ENCODE data around the gene SNX32. TPM values are rescaled to one million over a fixed set of nuclear protein-coding genes. Genes with fewer than 3 reads are reported as not detected.
A peak's percentile ranks its signal among the peaks of the same experiment; 100 is the strongest.

SNX32 gene
- total and polyA plus RNA-seq, 2 of the 13 experiments (the other 11 are each of a cell fraction or from before 2014, with no cell fraction given) = 0.09 to 0.34 TPM

DNA sequence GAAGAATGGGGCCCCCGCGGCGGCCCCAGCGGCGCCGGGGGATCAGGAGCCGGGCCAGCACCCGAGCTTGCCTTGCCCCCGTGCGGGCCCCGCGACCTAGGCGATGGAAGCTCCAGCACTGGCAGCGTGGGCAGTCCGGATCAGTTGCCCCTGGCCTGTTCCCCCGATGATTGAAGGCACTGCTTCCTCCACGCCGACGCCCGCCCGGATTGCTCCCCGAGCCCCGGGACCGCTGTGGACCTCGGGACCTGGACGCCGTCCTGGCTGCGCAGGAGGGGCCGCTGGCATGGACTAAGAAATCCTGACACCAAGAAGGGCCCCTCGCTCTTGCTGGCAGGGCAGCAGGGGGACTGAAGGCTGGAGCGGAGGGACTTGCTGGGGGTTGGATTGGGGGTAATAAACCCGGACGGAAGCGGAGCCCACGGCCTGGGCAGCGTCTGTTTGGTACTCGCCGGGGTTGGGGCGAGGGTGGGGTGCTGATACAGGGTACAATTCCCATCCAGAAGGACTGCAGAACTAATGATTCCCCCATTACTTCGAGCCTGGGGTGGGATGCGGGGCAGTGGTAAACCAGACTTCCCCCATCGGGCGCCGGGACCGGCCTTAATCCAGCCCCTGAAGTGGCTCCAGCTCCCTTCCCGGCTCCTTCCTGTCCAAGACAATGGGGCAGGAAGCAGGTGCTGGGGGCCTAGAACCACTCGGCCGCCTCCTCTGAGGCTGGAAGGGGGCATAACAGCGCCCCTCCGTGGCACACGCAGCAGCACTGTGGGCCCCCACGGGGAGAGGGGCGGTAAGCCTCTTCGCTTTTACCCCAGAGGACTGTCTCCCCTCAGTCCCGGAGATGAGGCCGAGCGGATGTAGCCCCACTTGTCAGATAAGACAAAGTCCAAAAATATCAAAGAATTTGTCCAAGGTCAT, 57.7 kb downstream of the SNX32 start (continued):
- no peak for TF ChIP-seq GABPA (IDR thresholded peaks at IDR 0.05; ENCODE audit: low read depth, low read length)
- TF ChIP-seq GABPA (CRISPR knock-in tag; IDR thresholded peaks at IDR 0.05; ENCODE audit: low read depth) = peak; percentile 74
- peak; percentile 64; the same call in 1 of the 2 replicates for TF ChIP-seq ZNF777 (CRISPR knock-in tag; IDR thresholded peaks at IDR 0.05)
- TF ChIP-seq ZFX (CRISPR knock-in tag; IDR thresholded peaks at IDR 0.05; ENCODE audit: low read depth) = peak; percentile 82
- no peak for TF ChIP-seq FOXC1 (CRISPR knock-in tag; IDR thresholded peaks at IDR 0.05; ENCODE audit: borderline replicate concordance)
- TF ChIP-seq ZSCAN29 (CRISPR knock-in tag; conservative IDR thresholded peaks at IDR 0.05) = no peak
- TF ChIP-seq MTF1 (CRISPR knock-in tag; IDR thresholded peaks at IDR 0.05) = no peak
- peak; percentile 75; the same call in 1 of the 2 replicates for TF ChIP-seq CENPT (CRISPR knock-in tag; IDR thresholded peaks at IDR 0.05; ENCODE audit: low read depth)
- peak; percentile 3; the same call in 1 of the 2 replicates for TF ChIP-seq SOX13 (IDR thresholded peaks at IDR 0.05)
- TF ChIP-seq SOX13 (CRISPR knock-in tag; conservative IDR thresholded peaks at IDR 0.05 in 1 of 2, IDR thresholded peaks at IDR 0.05 in 1 of 2) = 0 out of 4 replicates have a peak, but pooled peaks of 1 of the 2 experiments have one; percentile 18
- no peak for TF ChIP-seq ZNF558 (CRISPR knock-in tag; IDR thresholded peaks at IDR 0.05; ENCODE audit: borderline replicate concordance)
- peak; percentile 36 for TF ChIP-seq SKI (IDR thresholded peaks at IDR 0.05; ENCODE audit: partially characterized antibody)
- peak; percentile 89 for TF ChIP-seq ETV5 (CRISPR knock-in tag; IDR thresholded peaks at IDR 0.05; ENCODE audit: borderline replicate concordance)
- peak; percentile 73 for TF ChIP-seq MED1 (CRISPR knock-in tag; IDR thresholded peaks at IDR 0.05)
- no peak for TF ChIP-seq ZKSCAN1 (IDR thresholded peaks at IDR 0.05; ENCODE audit: low read length)
- no peak for TF ChIP-seq ZSCAN12 (CRISPR knock-in tag; IDR thresholded peaks at IDR 0.05)
- TF ChIP-seq, protein P1, sequence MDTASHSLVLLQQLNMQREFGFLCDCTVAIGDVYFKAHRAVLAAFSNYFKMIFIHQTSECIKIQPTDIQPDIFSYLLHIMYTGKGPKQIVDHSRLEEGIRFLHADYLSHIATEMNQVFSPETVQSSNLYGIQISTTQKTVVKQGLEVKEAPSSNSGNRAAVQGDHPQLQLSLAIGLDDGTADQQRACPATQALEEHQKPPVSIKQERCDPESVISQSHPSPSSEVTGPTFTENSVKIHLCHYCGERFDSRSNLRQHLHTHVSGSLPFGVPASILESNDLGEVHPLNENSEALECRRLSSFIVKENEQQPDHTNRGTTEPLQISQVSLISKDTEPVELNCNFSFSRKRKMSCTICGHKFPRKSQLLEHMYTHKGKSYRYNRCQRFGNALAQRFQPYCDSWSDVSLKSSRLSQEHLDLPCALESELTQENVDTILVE (CRISPR knock-in tag; IDR thresholded peaks at IDR 0.05) = no peak
- peak; percentile 71 for TF ChIP-seq MEF2D (CRISPR knock-in tag; IDR thresholded peaks at IDR 0.05)
- no peak for TF ChIP-seq TBX3 (IDR thresholded peaks at IDR 0.05; ENCODE audit: borderline replicate concordance)
- TF ChIP-seq ZKSCAN8 (CRISPR knock-in tag; IDR thresholded peaks at IDR 0.05; ENCODE audit: borderline replicate concordance) = no peak
- TF ChIP-seq KDM1A (CRISPR knock-in tag; IDR thresholded peaks at IDR 0.05) = no peak
- TF ChIP-seq STAG1 (CRISPR knock-in tag; IDR thresholded peaks at IDR 0.05) = peak; percentile 39
- TF ChIP-seq JUN (CRISPR knock-in tag; IDR thresholded peaks at IDR 0.05) = no peak
- 0 out of 2 replicates have a peak, but pooled peaks have one; percentile 29 for TF ChIP-seq EEA1 (CRISPR knock-in tag; IDR thresholded peaks at IDR 0.05; ENCODE audit: borderline replicate concordance)
- no peak for TF ChIP-seq ZNF614 (CRISPR knock-in tag; IDR thresholded peaks at IDR 0.05; ENCODE audit: borderline replicate concordance)
- no peak for TF ChIP-seq ZMYM3 (CRISPR knock-in tag; IDR thresholded peaks at IDR 0.05)
- TF ChIP-seq ZSCAN25 (CRISPR knock-in tag; IDR thresholded peaks at IDR 0.05) = no peak
- TF ChIP-seq, protein P2, sequence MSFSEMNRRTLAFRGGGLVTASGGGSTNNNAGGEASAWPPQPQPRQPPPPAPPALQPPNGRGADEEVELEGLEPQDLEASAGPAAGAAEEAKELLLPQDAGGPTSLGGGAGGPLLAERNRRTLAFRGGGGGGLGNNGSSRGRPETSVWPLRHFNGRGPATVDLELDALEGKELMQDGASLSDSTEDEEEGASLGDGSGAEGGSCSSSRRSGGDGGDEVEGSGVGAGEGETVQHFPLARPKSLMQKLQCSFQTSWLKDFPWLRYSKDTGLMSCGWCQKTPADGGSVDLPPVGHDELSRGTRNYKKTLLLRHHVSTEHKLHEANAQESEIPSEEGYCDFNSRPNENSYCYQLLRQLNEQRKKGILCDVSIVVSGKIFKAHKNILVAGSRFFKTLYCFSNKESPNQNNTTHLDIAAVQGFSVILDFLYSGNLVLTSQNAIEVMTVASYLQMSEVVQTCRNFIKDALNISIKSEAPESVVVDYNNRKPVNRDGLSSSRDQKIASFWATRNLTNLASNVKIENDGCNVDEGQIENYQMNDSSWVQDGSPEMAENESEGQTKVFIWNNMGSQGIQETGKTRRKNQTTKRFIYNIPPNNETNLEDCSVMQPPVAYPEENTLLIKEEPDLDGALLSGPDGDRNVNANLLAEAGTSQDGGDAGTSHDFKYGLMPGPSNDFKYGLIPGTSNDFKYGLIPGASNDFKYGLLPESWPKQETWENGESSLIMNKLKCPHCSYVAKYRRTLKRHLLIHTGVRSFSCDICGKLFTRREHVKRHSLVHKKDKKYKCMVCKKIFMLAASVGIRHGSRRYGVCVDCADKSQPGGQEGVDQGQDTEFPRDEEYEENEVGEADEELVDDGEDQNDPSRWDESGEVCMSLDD (CRISPR knock-in tag; IDR thresholded peaks at IDR 0.05; ENCODE audit: borderline replicate concordance) = peak; percentile 88; the same call in 1 of the 2 replicates
- peak; percentile 37; the same call in 1 of the 2 replicates for TF ChIP-seq GABPB1 (CRISPR knock-in tag; IDR thresholded peaks at IDR 0.05)
